Measurements from ENCODE around the gene GPR45.

GRCh38 chr2:105257981-105258380 lies 16.4 kb downstream of the GPR45 start:
- TF ChIP-seq EZH2 (optimal IDR thresholded peaks at IDR 0.05; ENCODE audit: low read depth, low read length) (no peak), CTCF (IDR thresholded peaks at IDR 0.05; ENCODE audit: low read length) (no peak)
